ENCODE measurements around the gene MSH5. TPM values are rescaled to one million over a fixed set of nuclear protein-coding genes. Genes with fewer than 3 reads are reported as not detected.
"Not testable (repeated sequence)": the region's sequence is repeated elsewhere in the genome, so short reads cannot be mapped to it uniquely, and the experiment has no call there.

Gene MSH5
- total RNA-seq, 2 donors from 2014 or later, result 13.3 to 34.2 TPM

DNA sequence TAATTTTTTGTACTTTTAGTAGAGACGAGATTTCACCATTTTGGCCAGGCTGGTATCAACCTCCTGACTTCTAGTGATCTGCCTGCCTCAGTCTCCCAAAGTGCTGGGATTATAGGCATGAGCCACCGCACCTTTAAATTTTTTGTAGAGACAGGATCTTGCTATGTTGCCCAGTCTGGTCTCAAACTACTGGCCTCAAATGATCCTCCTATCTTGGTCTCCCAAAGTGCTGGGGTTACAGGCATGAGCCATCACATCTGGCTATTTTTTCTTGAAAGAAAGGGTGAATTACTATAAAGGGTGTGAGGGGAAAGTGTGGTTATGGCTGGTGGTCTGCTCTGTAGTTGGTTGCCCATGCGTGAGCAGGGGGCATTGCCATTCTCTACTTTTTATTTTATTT is 31.6 kb upstream of the MSH5 start:
- intact Hi-C loops (cut with DNase I), result no loop called here
- H3K27me3 ChIP-seq, result no peaks in the 10 kb centered on the region
- no peak for DNase-seq
- TF ChIP-seq, protein P1, sequence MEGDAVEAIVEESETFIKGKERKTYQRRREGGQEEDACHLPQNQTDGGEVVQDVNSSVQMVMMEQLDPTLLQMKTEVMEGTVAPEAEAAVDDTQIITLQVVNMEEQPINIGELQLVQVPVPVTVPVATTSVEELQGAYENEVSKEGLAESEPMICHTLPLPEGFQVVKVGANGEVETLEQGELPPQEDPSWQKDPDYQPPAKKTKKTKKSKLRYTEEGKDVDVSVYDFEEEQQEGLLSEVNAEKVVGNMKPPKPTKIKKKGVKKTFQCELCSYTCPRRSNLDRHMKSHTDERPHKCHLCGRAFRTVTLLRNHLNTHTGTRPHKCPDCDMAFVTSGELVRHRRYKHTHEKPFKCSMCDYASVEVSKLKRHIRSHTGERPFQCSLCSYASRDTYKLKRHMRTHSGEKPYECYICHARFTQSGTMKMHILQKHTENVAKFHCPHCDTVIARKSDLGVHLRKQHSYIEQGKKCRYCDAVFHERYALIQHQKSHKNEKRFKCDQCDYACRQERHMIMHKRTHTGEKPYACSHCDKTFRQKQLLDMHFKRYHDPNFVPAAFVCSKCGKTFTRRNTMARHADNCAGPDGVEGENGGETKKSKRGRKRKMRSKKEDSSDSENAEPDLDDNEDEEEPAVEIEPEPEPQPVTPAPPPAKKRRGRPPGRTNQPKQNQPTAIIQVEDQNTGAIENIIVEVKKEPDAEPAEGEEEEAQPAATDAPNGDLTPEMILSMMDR (IDR thresholded peaks at IDR 0.05), result no peak
- no peaks in the 10 kb centered on the region for H3K9me3 ChIP-seq
- H3K4me1 ChIP-seq, result no peaks in the 10 kb centered on the region
- no peak overlapping the region for H3K27ac ChIP-seq
- H3K4me3 ChIP-seq, result no peak overlapping the region
- H3K36me3 ChIP-seq, result no peaks in the 10 kb centered on the region
- H3K9ac ChIP-seq (ENCODE audit: low read depth in 2 of 2, low read length in 2 of 2), result no peak overlapping the region

DNA sequence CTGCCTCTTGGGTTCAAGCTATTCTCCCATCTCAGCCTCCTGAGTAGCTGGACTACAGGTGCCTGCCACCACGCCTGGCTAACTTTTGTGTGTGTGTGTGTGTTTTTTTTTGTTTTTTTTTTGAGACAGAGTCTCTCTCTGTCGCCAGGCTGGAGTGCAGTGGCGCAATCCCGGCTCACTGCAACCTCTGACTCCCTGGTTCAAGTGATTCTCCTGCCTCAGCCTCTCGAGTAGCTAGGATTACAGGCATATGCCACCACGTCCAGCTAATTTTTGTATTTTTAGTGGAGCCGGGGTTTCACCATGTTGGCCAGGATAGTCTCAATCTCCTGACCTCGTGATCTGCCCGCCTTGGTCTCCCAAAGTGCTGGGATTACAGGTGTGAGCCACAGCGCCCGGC is 30.6 kb upstream of the MSH5 start:
- H3K9me3 ChIP-seq; H3K9ac ChIP-seq (ENCODE audit: low read depth in 2 of 2, low read length in 2 of 2); H3K27me3 ChIP-seq; H3K36me3 ChIP-seq; H3K4me1 ChIP-seq; H3K4me3 ChIP-seq; H3K27ac ChIP-seq; DNase-seq; intact Hi-C loops (cut with DNase I): not testable (repeated sequence)

DNA sequence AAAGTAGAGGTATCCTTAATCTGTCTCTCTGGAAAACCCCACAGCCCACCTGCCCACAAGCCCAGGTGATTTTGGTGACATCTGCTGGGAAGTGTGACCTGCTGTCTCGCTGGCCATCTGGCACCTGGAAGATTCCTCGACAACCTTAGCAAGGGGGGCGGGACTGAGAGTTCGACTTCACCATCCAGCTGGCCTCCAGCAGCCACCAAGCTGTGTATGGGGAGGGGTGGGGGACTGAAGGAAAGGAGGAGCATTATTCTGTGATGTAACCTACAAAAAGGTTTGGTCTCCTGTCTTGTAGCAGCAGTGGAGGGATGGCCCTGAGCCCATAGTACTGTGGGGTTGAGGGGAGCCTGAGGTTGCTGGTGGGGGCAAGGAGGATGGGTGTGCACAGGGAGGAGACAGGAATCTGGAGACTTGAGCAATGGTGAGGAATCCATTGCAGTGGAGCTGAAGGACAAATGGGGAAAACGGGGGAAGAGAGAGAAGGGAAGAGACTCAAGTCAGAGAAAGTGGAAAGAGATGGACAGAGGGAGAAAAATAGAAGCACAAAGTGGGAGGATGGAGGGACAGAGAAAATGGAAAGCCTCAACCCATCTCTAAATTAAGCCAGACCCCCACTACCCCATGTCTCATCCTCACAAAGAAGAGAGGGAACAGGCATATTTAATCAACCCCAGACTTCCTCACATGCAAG is 29.1 kb upstream of the MSH5 start:
- H3K27me3 ChIP-seq, result no peaks in the 10 kb centered on the region
- H3K4me1 ChIP-seq, result peaks cover 5% of the 10 kb centered on the region
- H3K4me3 ChIP-seq, result no peak overlapping the region
- TF ChIP-seq, protein P1 (IDR thresholded peaks at IDR 0.05), result no peak
- H3K27ac ChIP-seq, result no peak overlapping the region
- H3K9me3 ChIP-seq, result no peaks in the 10 kb centered on the region
- DNase-seq, result no peak
- no peaks in the 10 kb centered on the region for H3K36me3 ChIP-seq
- H3K9ac ChIP-seq (ENCODE audit: low read depth in 2 of 2, low read length in 2 of 2), result no peak overlapping the region
- intact Hi-C loops (cut with DNase I), result no loop called here

DNA sequence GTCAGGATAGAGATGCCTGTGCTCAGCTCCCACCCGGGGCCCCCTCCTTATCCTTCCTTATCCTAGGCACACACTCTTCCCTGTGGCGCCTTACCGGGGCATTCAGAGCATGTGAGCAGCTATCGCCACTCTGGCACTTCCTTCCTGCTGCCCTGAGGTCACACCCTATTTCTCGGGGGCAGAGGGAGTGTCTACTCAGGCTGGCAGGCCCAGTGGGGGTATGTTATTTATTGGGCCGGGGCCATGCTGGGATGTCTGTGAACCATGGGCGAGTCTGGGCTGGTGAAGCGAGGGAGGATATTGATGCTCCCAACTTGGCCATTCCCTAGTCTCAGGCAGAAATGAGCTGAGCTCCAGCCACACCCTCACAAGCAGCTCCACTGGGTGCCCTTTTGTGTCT is 28.6 kb upstream of the MSH5 start:
- H3K27ac ChIP-seq, result no peak overlapping the region

DNA sequence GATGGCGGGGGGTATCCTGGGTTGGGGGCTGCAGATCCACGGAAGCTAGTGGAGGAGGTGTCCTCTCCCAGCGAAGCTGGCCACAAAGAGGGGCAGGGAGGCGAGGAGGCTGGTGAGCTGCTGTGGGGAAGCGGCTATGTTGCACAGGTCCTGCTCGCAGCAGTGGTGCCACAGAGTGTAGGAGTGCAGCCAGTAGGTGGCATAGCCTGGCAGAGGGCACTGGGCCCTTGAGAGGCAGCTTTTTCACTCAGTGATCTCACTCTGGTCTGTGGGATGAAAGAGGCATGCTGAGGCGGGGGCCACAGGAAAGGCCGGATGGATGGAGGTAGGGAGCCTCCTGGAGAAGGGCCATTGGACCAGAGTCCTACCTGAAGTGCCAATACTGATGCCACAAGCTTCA is 27.5 kb upstream of the MSH5 start:
- TF ChIP-seq, protein P1 (IDR thresholded peaks at IDR 0.05), result no peak
- no peak overlapping the region for H3K4me3 ChIP-seq
- no peaks in the 10 kb centered on the region for H3K27me3 ChIP-seq
- H3K9ac ChIP-seq (ENCODE audit: low read depth in 2 of 2, low read length in 2 of 2), result no peak overlapping the region
- H3K9me3 ChIP-seq, result no peaks in the 10 kb centered on the region
- intact Hi-C loops (cut with DNase I), result no loop called here
- no peak for DNase-seq
- peaks cover 5% of the 10 kb centered on the region for H3K4me1 ChIP-seq
- H3K27ac ChIP-seq, result no peak overlapping the region
- H3K36me3 ChIP-seq, result no peaks in the 10 kb centered on the region

More for the DNA sequence above, 28.6 kb upstream of the MSH5 start:
- H3K27me3 ChIP-seq, result no peaks in the 10 kb centered on the region
- H3K9me3 ChIP-seq, result no peaks in the 10 kb centered on the region
- H3K4me3 ChIP-seq, result no peak overlapping the region
- peaks cover 5% of the 10 kb centered on the region for H3K4me1 ChIP-seq
- no peaks in the 10 kb centered on the region for H3K36me3 ChIP-seq
- peak; percentile 63 for DNase-seq
- H3K9ac ChIP-seq (ENCODE audit: low read depth in 2 of 2, low read length in 2 of 2), result no peak overlapping the region
- TF ChIP-seq, protein P1 (IDR thresholded peaks at IDR 0.05), result no peak
- intact Hi-C loops (cut with DNase I), result no loop called here

DNA sequence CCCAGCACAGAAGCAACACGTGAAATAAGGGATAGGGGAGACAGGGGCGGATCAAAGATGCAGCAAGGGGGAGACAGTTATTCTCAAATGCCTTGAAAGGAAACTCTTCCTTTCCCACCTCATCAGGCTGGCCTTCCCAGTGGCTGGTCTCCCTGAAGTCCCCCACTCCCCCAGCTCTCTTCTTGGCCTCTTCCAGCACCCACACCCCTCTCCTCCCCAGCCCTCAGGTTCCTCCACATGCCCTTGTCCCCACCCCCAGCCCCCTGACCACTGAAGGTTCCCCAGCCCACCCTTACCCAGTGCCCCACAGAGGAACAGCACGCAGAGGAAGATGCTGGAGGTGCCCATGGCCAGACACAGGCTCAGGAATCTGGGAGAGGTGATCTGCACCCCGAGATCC is 26.3 kb upstream of the MSH5 start:
- Histone ChIP-seq H3K4me1 (peaks cover 5% of the 10 kb centered on the region), H3K9me3 (no peaks in the 10 kb centered on the region), H3K27ac (no peak overlapping the region), H3K27me3 (no peaks in the 10 kb centered on the region), H3K4me3 (no peak overlapping the region), H3K9ac (ENCODE audit: low read depth in 2 of 2, low read length in 2 of 2) (peak overlapping the region in 1 of 2 donors; percentile 69), H3K36me3 (no peaks in the 10 kb centered on the region)
- no peak for DNase-seq
- intact Hi-C loops (cut with DNase I), result no loop called here
- TF ChIP-seq, protein P1 (IDR thresholded peaks at IDR 0.05), result no peak
